ENCODE results near the gene NOC3L. TPM values are rescaled to one million over a fixed set of nuclear protein-coding genes. Genes with fewer than 3 reads are reported as not detected.

NOC3L gene
- total RNA-seq, 1 experiment from 2014 or later, result 41.2 TPM

DNA sequence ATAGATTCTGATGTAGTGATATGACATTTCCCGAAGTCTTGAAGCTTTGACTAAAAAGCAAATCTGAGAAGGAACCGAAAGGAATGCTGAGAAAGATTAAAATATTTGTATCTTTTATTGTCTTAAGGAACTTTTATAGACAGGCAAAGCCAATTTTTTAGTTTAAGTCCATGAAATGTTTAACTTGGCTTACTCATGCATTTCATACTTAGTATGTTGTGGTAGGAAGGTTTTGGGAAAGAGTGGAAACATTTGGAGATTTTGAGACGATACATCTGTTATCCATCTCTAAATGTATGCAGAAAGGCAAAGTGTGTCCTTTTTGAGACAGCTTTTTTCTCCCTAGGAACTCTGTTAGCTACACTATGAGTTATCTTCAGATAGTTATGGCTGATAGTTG lies 49.7 kb upstream of the NOC3L start:
- DNase-seq (ENCODE audit: low read depth, low spot score), result no peak
- TF ChIP-seq POLR2AphosphoS5 (IDR thresholded peaks at IDR 0.05; ENCODE audit: low read depth, low read length), result no peak
- TF ChIP-seq, protein P1, sequence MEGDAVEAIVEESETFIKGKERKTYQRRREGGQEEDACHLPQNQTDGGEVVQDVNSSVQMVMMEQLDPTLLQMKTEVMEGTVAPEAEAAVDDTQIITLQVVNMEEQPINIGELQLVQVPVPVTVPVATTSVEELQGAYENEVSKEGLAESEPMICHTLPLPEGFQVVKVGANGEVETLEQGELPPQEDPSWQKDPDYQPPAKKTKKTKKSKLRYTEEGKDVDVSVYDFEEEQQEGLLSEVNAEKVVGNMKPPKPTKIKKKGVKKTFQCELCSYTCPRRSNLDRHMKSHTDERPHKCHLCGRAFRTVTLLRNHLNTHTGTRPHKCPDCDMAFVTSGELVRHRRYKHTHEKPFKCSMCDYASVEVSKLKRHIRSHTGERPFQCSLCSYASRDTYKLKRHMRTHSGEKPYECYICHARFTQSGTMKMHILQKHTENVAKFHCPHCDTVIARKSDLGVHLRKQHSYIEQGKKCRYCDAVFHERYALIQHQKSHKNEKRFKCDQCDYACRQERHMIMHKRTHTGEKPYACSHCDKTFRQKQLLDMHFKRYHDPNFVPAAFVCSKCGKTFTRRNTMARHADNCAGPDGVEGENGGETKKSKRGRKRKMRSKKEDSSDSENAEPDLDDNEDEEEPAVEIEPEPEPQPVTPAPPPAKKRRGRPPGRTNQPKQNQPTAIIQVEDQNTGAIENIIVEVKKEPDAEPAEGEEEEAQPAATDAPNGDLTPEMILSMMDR (IDR thresholded peaks at IDR 0.05), result no peak
- TF ChIP-seq SIN3A (IDR thresholded peaks at IDR 0.05; ENCODE audit: borderline replicate concordance, insufficient read depth, low read depth, low read length), result no peak
- TF ChIP-seq TCF7L2 (IDR thresholded peaks at IDR 0.05; ENCODE audit: low read depth, low read length), result no peak
- BruUV-seq (replicated peaks), result no TSS peak
- no peak overlapping the region for H3K27ac ChIP-seq (ENCODE audit: low read length)
- no peaks in the 10 kb centered on the region for H3K36me3 ChIP-seq (ENCODE audit: control insufficient read depth, insufficient read depth, low read length)
- H3K4me3 ChIP-seq (ENCODE audit: low read depth in 2 of 2, low read length in 2 of 2), result no peak overlapping the region
- no peaks in the 10 kb centered on the region for H3K27me3 ChIP-seq (ENCODE audit: control insufficient read depth, insufficient read depth, low read length)
- in situ Hi-C loops (cut with HindIII; ENCODE audit: low pct_unique_long_range_greater_than_20kb, low sequenced_read_pairs) (no loop called here), intact Hi-C loops (cut with micrococcal nuclease; ENCODE audit: unreplicated experiment) (no loop called here)
- CTCF ChIA-PET, result no interaction called here
- no peaks in the 10 kb centered on the region for H3K9me3 ChIP-seq (ENCODE audit: control insufficient read depth, insufficient read depth, low read depth, low read length)
- POLR2A ChIA-PET, result interaction anchor here (0.5 kb wide), 1 partner anchor 17 kb away, joined by 7 read pairs; no protein-coding TSS in a partner anchor
- peaks cover 50% of the 10 kb centered on the region for H3K4me1 ChIP-seq (ENCODE audit: control insufficient read depth, insufficient read depth, low read length)
- ATAC-seq, result no peak

DNA sequence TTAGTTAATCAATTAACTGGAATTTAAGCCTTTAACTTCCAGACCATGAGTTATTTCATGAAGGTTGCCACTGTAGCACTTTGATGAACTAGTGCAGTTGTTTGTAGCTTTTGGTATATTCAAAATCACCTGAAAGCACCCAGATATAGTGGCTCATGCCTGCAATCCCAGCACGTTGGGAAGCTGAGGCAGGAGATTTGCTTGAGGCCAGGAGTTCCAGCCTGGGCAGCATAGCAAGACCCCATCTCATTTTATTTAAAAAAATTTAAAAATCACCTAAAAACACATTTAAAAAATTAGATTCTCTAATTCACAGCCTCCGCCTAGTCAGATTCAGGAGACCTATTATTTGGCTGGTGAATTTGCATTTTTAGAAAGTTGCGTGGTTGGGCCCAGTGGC lies 48.6 kb upstream of the NOC3L start:
- Histone ChIP-seq H3K4me3 (ENCODE audit: low read depth in 2 of 2, low read length in 2 of 2) (no peak overlapping the region), H3K27ac (ENCODE audit: low read length) (no peak overlapping the region), H3K4me1 (ENCODE audit: control insufficient read depth, insufficient read depth, low read length) (peaks cover 51% of the 10 kb centered on the region), H3K36me3 (ENCODE audit: control insufficient read depth, insufficient read depth, low read length) (no peaks in the 10 kb centered on the region), H3K9me3 (ENCODE audit: control insufficient read depth, insufficient read depth, low read depth, low read length) (no peaks in the 10 kb centered on the region), H3K27me3 (ENCODE audit: control insufficient read depth, insufficient read depth, low read length) (no peaks in the 10 kb centered on the region)
- POLR2A ChIA-PET, result no interaction called here
- intact Hi-C loops (cut with micrococcal nuclease; ENCODE audit: unreplicated experiment), result no loop called here
- in situ Hi-C loops (cut with HindIII; ENCODE audit: low pct_unique_long_range_greater_than_20kb, low sequenced_read_pairs), result no loop called here
- TF ChIP-seq, protein P2, sequence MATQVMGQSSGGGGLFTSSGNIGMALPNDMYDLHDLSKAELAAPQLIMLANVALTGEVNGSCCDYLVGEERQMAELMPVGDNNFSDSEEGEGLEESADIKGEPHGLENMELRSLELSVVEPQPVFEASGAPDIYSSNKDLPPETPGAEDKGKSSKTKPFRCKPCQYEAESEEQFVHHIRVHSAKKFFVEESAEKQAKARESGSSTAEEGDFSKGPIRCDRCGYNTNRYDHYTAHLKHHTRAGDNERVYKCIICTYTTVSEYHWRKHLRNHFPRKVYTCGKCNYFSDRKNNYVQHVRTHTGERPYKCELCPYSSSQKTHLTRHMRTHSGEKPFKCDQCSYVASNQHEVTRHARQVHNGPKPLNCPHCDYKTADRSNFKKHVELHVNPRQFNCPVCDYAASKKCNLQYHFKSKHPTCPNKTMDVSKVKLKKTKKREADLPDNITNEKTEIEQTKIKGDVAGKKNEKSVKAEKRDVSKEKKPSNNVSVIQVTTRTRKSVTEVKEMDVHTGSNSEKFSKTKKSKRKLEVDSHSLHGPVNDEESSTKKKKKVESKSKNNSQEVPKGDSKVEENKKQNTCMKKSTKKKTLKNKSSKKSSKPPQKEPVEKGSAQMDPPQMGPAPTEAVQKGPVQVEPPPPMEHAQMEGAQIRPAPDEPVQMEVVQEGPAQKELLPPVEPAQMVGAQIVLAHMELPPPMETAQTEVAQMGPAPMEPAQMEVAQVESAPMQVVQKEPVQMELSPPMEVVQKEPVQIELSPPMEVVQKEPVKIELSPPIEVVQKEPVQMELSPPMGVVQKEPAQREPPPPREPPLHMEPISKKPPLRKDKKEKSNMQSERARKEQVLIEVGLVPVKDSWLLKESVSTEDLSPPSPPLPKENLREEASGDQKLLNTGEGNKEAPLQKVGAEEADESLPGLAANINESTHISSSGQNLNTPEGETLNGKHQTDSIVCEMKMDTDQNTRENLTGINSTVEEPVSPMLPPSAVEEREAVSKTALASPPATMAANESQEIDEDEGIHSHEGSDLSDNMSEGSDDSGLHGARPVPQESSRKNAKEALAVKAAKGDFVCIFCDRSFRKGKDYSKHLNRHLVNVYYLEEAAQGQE (IDR thresholded peaks at IDR 0.05; ENCODE audit: insufficient read depth in 1 of 2, low read depth in 2 of 2, low read length in 1 of 2), result no peak
- TF ChIP-seq, protein P1 (IDR thresholded peaks at IDR 0.05), result no peak
- no peak for TF ChIP-seq POLR2AphosphoS5 (IDR thresholded peaks at IDR 0.05; ENCODE audit: low read depth, low read length)
- TF ChIP-seq SIN3A (IDR thresholded peaks at IDR 0.05; ENCODE audit: borderline replicate concordance, insufficient read depth, low read depth, low read length), result no peak
- no peak for TF ChIP-seq TCF7L2 (IDR thresholded peaks at IDR 0.05; ENCODE audit: low read depth, low read length)
- ATAC-seq, result no peak
- DNase-seq (ENCODE audit: low read depth, low spot score), result no peak
- no TSS peak for BruUV-seq (replicated peaks)
- CTCF ChIA-PET, result interaction anchor here (1.7 kb wide), 1 partner anchor 33 kb away, joined by 5 read pairs; no protein-coding TSS in a partner anchor
